HUES64 (cell line): ENCODE measurements around the gene DTX3.

ENCODE experiments used
- H3K27ac ChIP-seq: 2 replicates; pipeline ENCODE4 v1.7.0; 2013; ENCODE audit warnings: low read depth, low read length, inconsistent platforms
- H3K27me3 ChIP-seq: 2 replicates; pipeline ENCODE4 v1.6.1; 2013; ENCODE audit warnings: mild to moderate bottlenecking, low read length; ENCODE audit not compliant: insufficient read depth
- H3K36me3 ChIP-seq: 2 replicates; pipeline ENCODE4 v1.6.1; 2013; ENCODE audit warnings: mild to moderate bottlenecking, low read length; ENCODE audit not compliant: insufficient read depth
- H3K4me1 ChIP-seq: 2 replicates; pipeline ENCODE4 v1.6.1; 2013; ENCODE audit warnings: mild to moderate bottlenecking, low read length, moderate library complexity; ENCODE audit not compliant: insufficient read depth
- H3K4me3 ChIP-seq: 2 replicates; pipeline ENCODE4 v1.5.1; 2013; ENCODE audit warnings: mild to moderate bottlenecking, low read length, moderate library complexity
- H3K9ac ChIP-seq: 2 replicates; pipeline ENCODE4 v1.6.1; 2013; ENCODE audit warnings: mild to moderate bottlenecking, low read depth, low read length
- H3K9me3 ChIP-seq: 2 replicates; pipeline ENCODE4 v1.6.1; 2013; ENCODE audit warnings: low read depth, low read length; ENCODE audit not compliant: insufficient read depth
- WGBS: fragments of 150-250, 120-280 bp; methylation state at CpG from one replicate; pipeline ENCODE4 v1.1.7; 2013; ENCODE audit warnings: missing lambda C conversion rate; 5-methylcytosine and 5-hydroxymethylcytosine counted together

DTX3 gene

DNA sequence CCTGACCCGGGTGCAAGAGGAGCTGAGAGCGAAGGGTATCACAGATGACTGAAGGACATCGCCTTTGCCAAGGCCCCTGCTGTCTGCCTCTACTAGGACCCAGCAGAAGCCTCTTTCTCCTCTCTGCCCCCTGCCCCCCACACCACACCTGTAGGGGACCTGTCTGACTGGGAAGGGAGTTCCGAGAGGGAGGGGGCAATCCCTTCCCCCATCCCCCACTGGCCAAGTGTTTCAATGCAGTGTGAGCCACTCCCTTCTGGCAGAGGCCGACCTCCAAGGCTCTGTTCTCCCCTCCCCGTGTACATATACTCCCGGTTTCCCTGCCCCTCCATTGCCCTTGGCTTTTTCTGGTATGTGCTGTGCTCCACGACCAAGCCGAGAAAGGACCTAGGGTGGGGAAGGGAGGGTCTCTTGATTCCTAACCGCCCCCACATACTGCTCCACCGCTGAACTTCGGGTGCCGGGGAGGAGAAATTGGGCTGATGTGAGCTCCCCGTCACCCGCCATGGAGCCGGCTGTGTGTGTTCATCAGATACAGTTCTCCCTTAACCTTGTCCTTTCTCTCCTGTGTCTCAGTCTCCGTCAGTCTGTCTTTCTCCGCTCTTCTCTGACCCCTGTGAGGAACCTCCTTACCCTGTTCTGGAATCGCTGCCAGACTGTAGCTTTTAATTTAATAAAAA, 4.6 kb downstream of the DTX3 start:
- Histone ChIP-seq H3K27ac (peak overlapping the region; percentile 35; the same call in 1 of the 2 replicates), H3K4me3 (peak overlapping the region; percentile 78), H3K4me1 (peaks cover 22% of the 10 kb centered on the region), H3K27me3 (peaks cover 23% of the 10 kb centered on the region), H3K9me3 (no peaks in the 10 kb centered on the region), H3K36me3 (peaks cover 13% of the 10 kb centered on the region), H3K9ac (no peak overlapping the region)
- 32% methylated on average over 16 of the region's 19 CpGs for WGBS

DNA sequence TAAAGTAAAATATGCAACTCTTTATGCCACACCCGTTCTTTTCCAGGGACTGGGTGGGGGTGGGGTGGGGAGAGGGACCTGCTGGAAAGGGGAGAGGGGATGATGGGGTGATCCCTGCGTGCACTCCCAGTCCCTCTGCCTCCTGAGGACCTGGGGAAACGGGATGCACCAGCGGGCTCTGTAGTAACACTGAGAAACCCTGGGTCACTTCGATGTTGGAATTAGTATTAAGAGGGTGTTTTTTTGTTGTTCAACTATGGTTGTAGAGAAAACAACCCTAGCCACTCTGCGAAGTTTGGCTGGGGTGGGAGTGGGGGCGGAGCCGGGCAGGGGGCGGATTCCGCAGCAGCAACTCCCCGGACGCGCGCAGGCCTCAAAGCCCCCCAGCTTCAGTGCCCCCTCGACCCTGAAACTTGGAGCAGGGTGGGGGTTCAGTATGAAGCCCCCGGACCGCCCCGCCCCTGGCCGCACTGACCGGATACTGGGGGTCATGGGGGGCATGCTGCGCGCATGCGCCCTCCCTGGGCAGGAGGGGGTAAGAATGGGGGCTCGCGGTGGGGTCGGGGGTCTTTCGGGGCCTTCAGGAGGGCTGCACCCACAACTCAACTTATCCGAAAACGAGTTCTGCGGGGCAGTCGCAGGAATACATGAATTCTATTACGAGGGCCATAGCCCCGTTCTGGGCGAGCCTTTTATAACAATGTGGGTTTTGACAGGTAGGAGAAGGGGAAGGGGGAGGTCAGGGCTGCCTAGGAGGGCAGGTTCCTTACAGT, 5.3 kb downstream of the DTX3 start:
- 2% methylated on average over 34 of the region's 34 CpGs for WGBS
- H3K4me1 ChIP-seq, result peaks cover 22% of the 10 kb centered on the region
- no peaks in the 10 kb centered on the region for H3K9me3 ChIP-seq
- H3K36me3 ChIP-seq, result peaks cover 18% of the 10 kb centered on the region
- peak overlapping the region; percentile 78 for H3K4me3 ChIP-seq
- H3K9ac ChIP-seq, result no peak overlapping the region
- peaks cover 26% of the 10 kb centered on the region for H3K27me3 ChIP-seq
- H3K27ac ChIP-seq, result no peak overlapping the region; the same call in 1 of the 2 replicates

DNA sequence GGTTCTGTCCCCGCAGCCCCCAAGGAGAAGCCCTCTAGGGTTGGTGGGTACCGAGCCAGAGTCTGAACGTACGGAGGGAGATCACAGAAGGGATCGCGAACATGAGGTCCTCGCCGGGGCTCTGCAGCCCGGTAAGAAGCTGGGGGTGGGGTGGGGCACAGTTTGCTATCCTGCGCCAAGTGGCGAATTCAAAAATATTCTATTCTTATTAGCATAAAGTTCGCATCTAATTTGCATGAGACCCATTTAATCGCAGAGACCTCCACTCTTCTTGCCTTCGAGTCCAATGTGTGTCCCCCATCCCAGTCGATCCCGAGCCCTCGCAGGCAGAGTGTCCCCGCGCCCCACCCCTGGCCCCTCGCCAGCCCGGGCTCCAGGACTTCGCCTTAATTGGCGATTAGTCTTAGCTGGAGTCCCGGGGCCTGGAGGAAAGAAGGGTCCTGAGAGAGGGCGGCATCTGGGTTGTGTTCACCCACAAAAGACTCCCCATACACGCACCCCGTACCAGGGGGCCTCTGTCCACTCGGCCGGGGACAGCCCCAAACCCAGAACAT, 6.0 kb downstream of the DTX3 start:
- H3K27me3 ChIP-seq, result peaks cover 33% of the 10 kb centered on the region
- peaks cover 21% of the 10 kb centered on the region for H3K4me1 ChIP-seq
- H3K9ac ChIP-seq, result no peak overlapping the region
- no peaks in the 10 kb centered on the region for H3K9me3 ChIP-seq
- WGBS, result under 1% methylated on average over 29 of the region's 29 CpGs
- H3K27ac ChIP-seq, result no peak overlapping the region
- H3K4me3 ChIP-seq, result peak overlapping the region; percentile 78
- peaks cover 25% of the 10 kb centered on the region for H3K36me3 ChIP-seq

DNA sequence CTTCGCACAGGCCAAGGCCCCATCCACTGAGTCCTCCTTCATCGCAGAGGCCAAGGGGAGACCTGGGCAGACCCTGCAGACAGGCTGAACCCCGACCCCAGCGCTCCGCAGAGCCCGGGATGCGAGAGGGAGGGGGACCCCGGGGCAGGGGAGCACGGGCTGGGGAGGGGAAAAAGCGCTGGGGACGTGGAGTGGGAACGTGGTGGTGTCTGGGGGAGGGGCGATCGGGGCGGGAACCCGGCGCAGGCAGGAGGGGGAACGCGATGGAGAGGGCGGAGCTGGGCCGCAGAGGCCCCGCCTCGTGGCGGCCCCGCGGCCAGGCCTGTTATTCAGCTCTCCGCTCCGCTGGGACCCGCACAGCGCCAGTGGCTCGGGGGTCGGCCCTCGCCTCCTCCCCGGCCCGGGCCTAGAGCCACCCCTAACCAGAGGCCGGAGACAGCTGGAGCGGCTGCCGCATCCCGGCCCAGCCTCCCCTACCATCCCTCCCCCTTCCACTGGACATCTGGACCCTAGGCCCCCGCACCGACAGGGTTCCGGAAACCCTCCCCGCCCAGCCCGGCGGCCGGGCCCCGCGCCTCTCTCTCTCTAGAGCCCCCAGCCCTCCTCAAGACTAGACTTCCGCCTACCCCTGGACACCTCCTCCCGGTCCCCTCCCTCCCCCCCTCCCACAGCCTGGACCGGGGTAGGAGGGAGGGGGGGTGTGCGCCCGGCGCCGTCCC, 6.6 kb downstream of the DTX3 start, which contains the start of gene ARHGEF25:
Gene ARHGEF25, plus strand, starts transcription at position 328 of the 719 bp plus-strand sequence. CDS start 460 bp downstream, outside the sequence.
- Histone ChIP-seq H3K27me3 (peaks cover 38% of the 10 kb centered on the region), H3K36me3 (peaks cover 28% of the 10 kb centered on the region), H3K9ac (peak within 1 kb of the TSS; percentile 54; the same call in 1 of the 2 replicates), H3K9me3 (no peaks in the 10 kb centered on the region), H3K4me3 (peak within 1 kb of the TSS; percentile 78), H3K27ac (peak within 1 kb of the TSS; percentile 46; the same call in 1 of the 2 replicates), H3K4me1 (peaks cover 18% of the 10 kb centered on the region)
- under 1% methylated on average over 52 of the region's 55 CpGs for WGBS

DNA sequence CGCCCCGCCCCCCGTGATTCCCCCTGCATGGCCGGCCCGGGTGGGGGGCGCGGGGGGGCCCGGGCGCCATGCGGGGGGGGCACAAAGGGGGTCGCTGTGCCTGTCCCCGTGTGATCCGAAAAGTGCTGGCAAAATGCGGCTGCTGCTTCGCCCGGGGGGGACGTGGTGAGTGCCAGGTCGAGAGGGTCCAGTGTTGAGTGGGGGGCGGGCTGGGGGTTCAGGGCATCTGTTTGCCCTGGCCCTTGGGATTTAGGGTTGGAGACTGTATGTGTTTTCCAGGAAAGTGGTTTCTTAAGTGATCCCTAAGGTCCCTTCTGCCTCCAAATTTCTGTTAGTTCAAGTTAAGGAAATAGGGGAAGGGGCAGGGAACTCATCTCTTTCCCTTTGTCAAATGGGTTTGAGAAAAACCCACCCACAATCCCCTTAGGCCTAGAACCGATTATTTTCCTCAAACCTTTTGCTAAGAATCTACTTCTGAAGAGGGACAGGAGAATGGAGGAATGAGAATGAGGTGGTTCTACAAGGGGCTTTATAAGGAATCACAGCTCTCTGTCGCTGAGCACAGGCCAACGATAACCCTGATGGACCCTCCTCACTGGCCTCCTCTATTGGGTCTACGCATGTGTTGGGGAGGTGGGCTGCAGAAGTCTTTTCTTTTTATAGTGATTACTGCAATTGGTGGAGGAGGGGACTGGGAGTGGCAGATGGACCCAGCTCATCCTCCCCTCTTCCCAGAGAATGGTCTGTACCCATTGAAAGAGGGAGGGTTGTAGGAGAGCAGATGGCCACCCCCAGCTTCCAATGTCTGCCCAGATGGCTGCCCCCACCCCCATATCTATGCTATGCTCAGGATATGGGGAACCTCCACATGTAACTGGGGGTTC, 7.4 kb downstream of the DTX3 start:
- WGBS, result 10% methylated on average over 21 of the region's 23 CpGs
- peaks cover 45% of the 10 kb centered on the region for H3K27me3 ChIP-seq
- no peaks in the 10 kb centered on the region for H3K9me3 ChIP-seq
- H3K4me3 ChIP-seq, result peak overlapping the region; percentile 51
- peaks cover 18% of the 10 kb centered on the region for H3K4me1 ChIP-seq
- peaks cover 28% of the 10 kb centered on the region for H3K36me3 ChIP-seq
- H3K27ac ChIP-seq, result no peak overlapping the region
- H3K9ac ChIP-seq, result no peak overlapping the region

DNA sequence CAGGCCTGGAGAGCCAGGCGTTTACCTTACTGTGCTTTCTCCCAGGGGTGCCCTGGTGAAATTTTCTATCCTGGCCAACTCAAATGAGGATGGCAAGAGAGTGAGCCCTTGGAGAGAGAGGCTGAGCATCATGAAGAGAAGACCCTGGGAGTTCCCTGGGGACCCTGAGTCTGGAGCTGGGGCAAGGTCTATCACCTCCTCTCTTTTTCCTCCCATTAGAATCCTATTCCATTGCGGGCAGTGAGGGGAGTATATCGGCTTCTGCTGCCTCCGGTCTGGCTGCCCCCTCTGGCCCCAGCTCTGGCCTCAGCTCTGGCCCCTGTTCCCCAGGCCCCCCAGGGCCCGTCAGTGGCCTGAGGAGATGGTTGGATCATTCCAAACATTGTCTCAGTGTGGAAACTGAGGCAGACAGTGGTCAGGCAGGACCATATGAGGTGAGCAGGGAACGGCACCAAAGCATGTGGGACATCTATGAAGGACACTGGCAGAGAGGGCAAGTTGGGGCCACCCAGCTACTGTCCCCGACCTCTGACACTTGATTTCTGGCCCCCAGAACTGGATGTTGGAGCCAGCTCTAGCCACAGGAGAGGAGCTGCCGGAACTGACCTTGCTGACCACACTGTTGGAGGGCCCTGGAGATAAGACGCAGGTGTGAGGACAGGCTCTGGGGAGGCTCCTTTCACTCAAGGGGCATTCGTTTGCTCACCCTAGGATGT, 8.2 kb downstream of the DTX3 start:
- WGBS, result 93% methylated on average over 10 of the region's 10 CpGs
- Histone ChIP-seq H3K4me1 (peaks cover 18% of the 10 kb centered on the region), H3K36me3 (peaks cover 22% of the 10 kb centered on the region; the same call in 1 of the 2 replicates), H3K9me3 (no peaks in the 10 kb centered on the region), H3K27me3 (peaks cover 53% of the 10 kb centered on the region), H3K27ac (no peak overlapping the region), H3K9ac (no peak overlapping the region), H3K4me3 (peak overlapping the region; percentile 51; the same call in 1 of the 2 replicates)

DNA sequence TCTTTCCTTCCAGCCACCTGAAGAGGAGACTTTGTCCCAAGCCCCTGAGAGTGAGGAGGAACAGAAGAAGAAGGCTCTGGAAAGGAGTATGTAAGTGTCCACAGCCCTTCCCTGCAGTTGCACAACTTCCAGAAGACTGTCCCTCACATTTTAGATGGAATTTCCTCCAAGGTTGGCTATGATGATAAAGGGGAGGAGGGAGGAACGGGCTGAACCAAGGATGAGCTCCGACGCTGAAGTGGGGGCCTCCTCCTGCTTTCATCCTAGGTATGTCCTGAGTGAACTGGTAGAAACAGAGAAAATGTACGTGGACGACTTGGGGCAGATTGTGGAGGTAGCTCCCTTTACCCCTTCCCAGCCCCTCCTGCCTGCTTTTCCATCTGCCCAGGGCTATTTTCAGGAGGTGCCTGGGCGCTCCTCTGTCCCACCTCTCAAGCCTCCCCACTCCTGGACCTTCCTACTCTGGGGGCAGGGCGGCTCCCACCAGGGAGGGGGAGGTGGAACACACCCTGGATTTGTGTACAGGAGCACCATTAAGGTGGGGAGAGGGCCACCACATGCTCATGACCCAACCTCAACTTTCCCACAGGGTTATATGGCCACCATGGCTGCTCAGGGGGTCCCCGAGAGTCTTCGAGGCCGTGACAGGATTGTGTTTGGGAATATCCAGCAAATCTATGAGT, 8.9 kb downstream of the DTX3 start:
- WGBS, result 93% methylated on average over 9 of the region's 10 CpGs
- H3K27ac ChIP-seq, result no peak overlapping the region
- H3K9me3 ChIP-seq, result no peaks in the 10 kb centered on the region
- H3K4me1 ChIP-seq, result peaks cover 16% of the 10 kb centered on the region
- H3K9ac ChIP-seq, result no peak overlapping the region
- peaks cover 60% of the 10 kb centered on the region for H3K27me3 ChIP-seq
- H3K4me3 ChIP-seq, result peak overlapping the region; percentile 18; the same call in 1 of the 2 replicates
- H3K36me3 ChIP-seq, result peaks cover 17% of the 10 kb centered on the region; the same call in 1 of the 2 replicates

DNA sequence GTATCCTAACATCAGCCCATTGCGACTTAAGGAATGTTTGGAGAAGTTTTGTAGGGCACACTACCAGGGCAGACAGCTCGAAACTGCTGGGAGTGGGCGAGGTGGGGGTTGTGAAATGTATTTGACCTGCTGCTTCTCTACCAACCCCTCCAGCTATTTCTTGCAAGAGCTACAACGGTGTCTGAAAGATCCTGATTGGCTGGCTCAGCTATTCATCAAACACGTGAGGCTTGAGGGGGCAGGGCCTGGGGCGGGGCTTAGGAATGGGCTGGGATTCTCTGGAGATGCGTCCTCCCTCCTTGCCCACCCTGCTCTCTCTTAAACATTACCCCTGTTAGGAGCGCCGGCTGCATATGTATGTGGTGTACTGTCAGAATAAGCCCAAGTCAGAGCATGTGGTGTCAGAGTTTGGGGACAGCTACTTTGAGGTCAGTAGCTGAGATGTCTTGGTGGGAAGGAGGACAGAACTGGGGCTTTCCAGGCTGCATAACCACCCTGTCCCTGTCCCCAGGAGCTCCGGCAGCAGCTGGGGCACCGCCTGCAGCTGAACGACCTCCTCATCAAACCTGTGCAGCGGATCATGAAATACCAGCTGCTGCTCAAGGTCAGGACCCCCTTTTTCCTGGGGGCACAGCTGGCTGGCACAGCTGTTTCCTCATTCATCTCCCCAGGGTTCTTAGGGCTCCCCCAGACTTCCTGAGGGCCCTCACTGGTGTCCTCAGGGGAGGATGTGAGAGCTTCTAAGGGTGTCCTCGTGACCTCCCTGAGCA, 9.7 kb downstream of the DTX3 start:
- H3K4me3 ChIP-seq, result peak overlapping the region; percentile 18; the same call in 1 of the 2 replicates
- peaks cover 68% of the 10 kb centered on the region for H3K27me3 ChIP-seq
- H3K9ac ChIP-seq, result no peak overlapping the region
- WGBS, result 70% methylated on average over 14 of the region's 14 CpGs
- H3K9me3 ChIP-seq, result no peaks in the 10 kb centered on the region
- H3K4me1 ChIP-seq, result peaks cover 11% of the 10 kb centered on the region
- peaks cover 15% of the 10 kb centered on the region; the same call in 1 of the 2 replicates for H3K36me3 ChIP-seq
- no peak overlapping the region for H3K27ac ChIP-seq
